GM12878 (cell line): ENCODE data around the gene TMEM151A. TPM values are rescaled to one million over a fixed set of nuclear protein-coding genes. Genes with fewer than 3 reads are reported as not detected.

Experiments
- ATAC-seq: fragments of 200-7000 bp; cut with Tn5 transposase; 3 replicates; pipeline ENCODE4 v1.9.1; 2020; ENCODE audit warnings: mild to moderate bottlenecking, moderate library complexity
- BruUV-seq: library from RNA; stranded (reverse); fragments of 400-500 nt; replicated peaks from 2 replicates; lab custom pipeline; 2021; lab: Mats Ljungman, UMichigan
- CTCF ChIA-PET: fragments of 300-600 bp; sonication (Branson Sonifier 250); formaldehyde crosslinking; extraction: SDS; loops from one replicate; lab custom pipeline; 2021; ENCODE audit warnings: inconsistent platforms; lab: Yijun Ruan, JAX
- POLR2A ChIA-PET: fragments of 350-600 bp; formaldehyde crosslinking; extraction: SDS; loops from one replicate; lab custom pipeline; 2021; ENCODE audit warnings: inconsistent platforms; lab: Charles Lee
- RAD21 ChIA-PET: fragments of 300-600 bp; sonication (Branson Sonifier 250); formaldehyde crosslinking; loops from one replicate; lab custom pipeline; 2023; ENCODE audit warnings: antibody characterized with exemption; ENCODE audit not compliant: unreplicated experiment; lab: Charles Lee
- SMC1A ChIA-PET: fragments of 300-600 bp; sonication (Branson Sonifier 250); formaldehyde crosslinking; loops from one replicate; lab custom pipeline; 2023; ENCODE audit not compliant: unreplicated experiment, uncharacterized antibody; lab: Charles Lee
- DNase-seq: peaks from one replicate; pipeline ENCODE4 v3.0.0-alpha.2; 2011; ENCODE audit warnings: low read depth, low spot score
- FAIRE-seq: peaks from 3 replicates; lab custom pipeline; 2011; peaks lifted over from hg19 to GRCh38; lab: Jason Lieb, UNC
- H2AFZ ChIP-seq: 2 replicates; pipeline ENCODE4 v1.6.0; 2011; ENCODE audit warnings: low read depth, low read length, control low read depth; ENCODE audit not compliant: control insufficient read depth
- H3K27ac ChIP-seq: 2 replicates; pipeline ENCODE4 v1.5.1; 2011; ENCODE audit warnings: control low read depth; ENCODE audit not compliant: control insufficient read depth, insufficient read depth
- H3K27me3 ChIP-seq, 2 experiments: replicated peaks in 1 of 2; 2 replicates each; pipeline versions ENCODE4 v1.6.0 to v1.6.1; 2011; ENCODE audit warnings: low read length in 1 of 2; ENCODE audit not compliant: control insufficient read depth in 2 of 2, insufficient read depth in 2 of 2
- H3K36me3 ChIP-seq, 2 experiments: 2 replicates each; pipeline ENCODE4 v1.5.1; 2011; ENCODE audit warnings: low read length in 1 of 2; ENCODE audit not compliant: control insufficient read depth in 2 of 2, insufficient read depth in 2 of 2
- H3K4me1 ChIP-seq: 2 replicates; pipeline ENCODE4 v1.6.1; 2011; ENCODE audit warnings: mild to moderate bottlenecking, low read length, moderate library complexity, mixed read lengths; ENCODE audit not compliant: control insufficient read depth, insufficient read depth
- H3K4me2 ChIP-seq: 2 replicates; pipeline ENCODE4 v1.6.0; 2011; ENCODE audit warnings: control low read depth; ENCODE audit not compliant: control insufficient read depth, insufficient read depth
- H3K4me3 ChIP-seq: fragments of 200-600 bp; sonication (generic); 2 replicates; pipeline ENCODE4 v1.5.1; 2016
- H3K79me2 ChIP-seq: 2 replicates; pipeline ENCODE4 v1.6.0; 2011; ENCODE audit warnings: low read length; ENCODE audit not compliant: control insufficient read depth, insufficient read depth
- H3K9ac ChIP-seq: 2 replicates; pipeline ENCODE4 v1.8.0; 2011; ENCODE audit warnings: low read length, control low read depth, mixed read lengths; ENCODE audit not compliant: control insufficient read depth, insufficient read depth
- H3K9me3 ChIP-seq: replicated peaks from 3 replicates; pipeline ENCODE4 v1.5.1; 2011; ENCODE audit warnings: mild to moderate bottlenecking, low read length; ENCODE audit not compliant: control insufficient read depth, insufficient read depth
- H4K20me1 ChIP-seq: 2 replicates; pipeline ENCODE4 v1.6.0; 2011; ENCODE audit not compliant: control insufficient read depth, insufficient read depth
- ATF3 ChIP-seq: IDR thresholded peaks from 2 replicates; pipeline ENCODE4 v1.6.1; 2011; ENCODE audit warnings: low read depth, mild to moderate bottlenecking, low read length, moderate library complexity, borderline replicate concordance; ENCODE audit errors: extremely low read depth
- BMI1 ChIP-seq: fragments of 450-650 bp; IDR thresholded peaks from 2 replicates; pipeline ENCODE4 v1.6.1; 2016; ENCODE audit warnings: mild to moderate bottlenecking, moderate library complexity, borderline replicate concordance
- HDGF ChIP-seq: fragments of 450-650 bp; IDR thresholded peaks from 2 replicates; pipeline ENCODE4 v1.6.1; 2016; ENCODE audit warnings: antibody characterized with exemption
- MEF2A ChIP-seq: IDR thresholded peaks from 2 replicates; pipeline ENCODE4 v1.6.1; 2011; ENCODE audit warnings: low read depth, mild to moderate bottlenecking, low read length, moderate library complexity; ENCODE audit not compliant: insufficient read depth
- MTA2 ChIP-seq: fragments of 450-650 bp; IDR thresholded peaks from 2 replicates; pipeline ENCODE4 v1.6.1; 2016; ENCODE audit warnings: low read depth, mild to moderate bottlenecking, moderate library complexity
- MXI1 ChIP-seq: fragments of 150-350 bp; IDR thresholded peaks from 2 replicates; pipeline ENCODE4 v1.6.1; 2011; ENCODE audit warnings: low read depth, mild to moderate bottlenecking, inconsistent platforms, low read length, improper control_type of control experiment
- POLR2AphosphoS2 ChIP-seq: IDR thresholded peaks from 2 replicates; pipeline ENCODE4 v1.6.1; 2011; ENCODE audit warnings: low read depth, mild to moderate bottlenecking, low read length, improper control_type of control experiment, moderate library complexity
- RBBP5 ChIP-seq: fragments of 200-600 bp; sonication (generic); conservative IDR thresholded peaks from 2 replicates; pipeline ENCODE4 v1.6.1; 2016
- RCOR1 ChIP-seq: conservative IDR thresholded peaks from 2 replicates; pipeline ENCODE4 v1.6.1; 2012; ENCODE audit warnings: low read depth, low read length, improper control_type of control experiment
- SRF ChIP-seq, 2 experiments: IDR thresholded peaks; 2 replicates each; pipeline ENCODE4 v1.6.1; 2011; ENCODE audit warnings: low read depth in 2 of 2, low read length in 2 of 2, mild to moderate bottlenecking in 1 of 2, moderate library complexity in 1 of 2
- WGBS: methylation state at CpG from one replicate; pipeline ENCODE4 v1.1.6; 2016; ENCODE audit warnings: low lambda C conversion rate; ENCODE audit not compliant: insufficient replicate concordance, insufficient coverage; ENCODE audit errors: missing lambda C conversion rate; 5-methylcytosine and 5-hydroxymethylcytosine counted together
- in situ Hi-C: fragments of 300-500 bp; cut with MboI; formaldehyde crosslinking; loops from 9 replicates; pipeline ENCODE4 v1.14.3; 2018; ENCODE audit warnings: mixed read lengths
- intact Hi-C: fragments of 100-400 bp; cut with micrococcal nuclease; formaldehyde crosslinking; loops from one replicate; pipeline ENCODE4 v1.14.2; 2022; ENCODE audit not compliant: unreplicated experiment
- polyA plus RNA-seq, 11 experiments: library from polyadenylated mRNA; depleted of rRNA in 4 of 11; unstranded in 6 of 11; stranded (reverse) in 5 of 11; fragments of >200 nt; fragmentation: Nextera tagmentation in 4 of 11; fragmentation: Illumina TruSeq in 1 of 11; extraction: Ambion mirVana in 4 of 11; extraction: Trizol in 1 of 11; gene quantifications; 1 replicate in 1 of 11; 2 replicates in 10 of 11; pipeline versions ENCODE4 v1.2.1 to v1.2.3, GENCODE V29; 2011 to 2016; ENCODE audit warnings: inconsistent platforms in 2 of 11, missing spikeins in 2 of 11, low read depth in 1 of 11
- total RNA-seq, 4 experiments: library from RNA; depleted of rRNA in 3 of 4; stranded (reverse); fragments of >200 nt in 3 of 4; fragmentation: Illumina TruSeq in 1 of 4; extraction: Trizol in 1 of 4; gene quantifications; 2 replicates each; pipeline versions ENCODE4 v1.2.1 to v1.2.3, GENCODE V29; 2013 to 2021

The TMEM151A gene
- total and polyA plus RNA-seq, 10 of the 15 experiments (the other 5 are each of a cell fraction or from before 2014, with no cell fraction given) = not detected

- Histone ChIP-seq H3K4me2 (no peak overlapping the region; the same call in 1 of the 2 replicates), H3K27me3 (no peaks in the 10 kb centered on the region), H3K79me2 (no peaks in the 10 kb centered on the region), H2AFZ (no peak overlapping the region), H3K9me3 (no peaks in the 10 kb centered on the region), H3K4me3 (no peak overlapping the region), H3K36me3 (peaks cover 0 to 10% of the 10 kb centered on the region in 2 experiments; a peak in 3 of 4 replicates), H3K9ac (no peak overlapping the region), H3K4me1 (peaks cover 21% of the 10 kb centered on the region), H4K20me1 (no peaks in the 10 kb centered on the region), H3K27ac (no peak overlapping the region)
- ChIA-PET POLR2A (interaction anchor here (1.2 to 2.3 kb wide), 3 partner anchors 10 to 47 kb away, joined by 5 to 16 read pairs (median 15); partner anchors contain the start of genes BRMS1 and YIF1A), SMC1A (interaction anchor here (1.0 to 2.2 kb wide), 4 partner anchors 8 to 51 kb away, joined by 5 to 16 read pairs (median 6); no protein-coding TSS in a partner anchor), RAD21 (interaction anchor here (0.7 to 3.6 kb wide), 9 partner anchors 9 to 271 kb away, joined by 3 to 49 read pairs (median 3); partner anchors contain the start of genes B4GAT1, BRMS1 and YIF1A), CTCF (interaction anchor here (0.7 to 2.6 kb wide), 12 partner anchors 9 to 209 kb away, joined by 3 to 50 read pairs (median 3); partner anchors contain the start of genes BRMS1 and YIF1A)
- TF ChIP-seq SRF (IDR thresholded peaks at IDR 0.05; ENCODE audit: low read depth in 2 of 2, low read length in 2 of 2) (no peak), MEF2A (no peak), MXI1 (no peak), HDGF (no peak), RBBP5 (no peak), MTA2 (no peak), BMI1 (no peak), POLR2AphosphoS2 (no peak), ATF3 (no peak), RCOR1 (no peak)
- intact Hi-C loops = no loop called here
- peak; percentile 7 for ATAC-seq
- no peak for DNase-seq
- 38% methylated on average over 34 of the region's 35 CpGs for WGBS
- FAIRE-seq = no peak
- no TSS peak for BruUV-seq
- in situ Hi-C loops = no loop called here
Measured at GRCh38 chr11:66335531-66336233, 44.0 kb downstream of the TMEM151A start.
